GM12874 (cell line): ENCODE results near the gene PRDM16.

Experiments used
- TF ChIP-seq, protein P1 (sequence below): IDR thresholded peaks from 2 replicates; pipeline ENCODE4 v1.5.1; 2011; ENCODE audit warnings: low read depth, mild to moderate bottlenecking, control low read depth, low read length, moderate library complexity; ENCODE audit not compliant: insufficient read depth

Gene PRDM16

DNA sequence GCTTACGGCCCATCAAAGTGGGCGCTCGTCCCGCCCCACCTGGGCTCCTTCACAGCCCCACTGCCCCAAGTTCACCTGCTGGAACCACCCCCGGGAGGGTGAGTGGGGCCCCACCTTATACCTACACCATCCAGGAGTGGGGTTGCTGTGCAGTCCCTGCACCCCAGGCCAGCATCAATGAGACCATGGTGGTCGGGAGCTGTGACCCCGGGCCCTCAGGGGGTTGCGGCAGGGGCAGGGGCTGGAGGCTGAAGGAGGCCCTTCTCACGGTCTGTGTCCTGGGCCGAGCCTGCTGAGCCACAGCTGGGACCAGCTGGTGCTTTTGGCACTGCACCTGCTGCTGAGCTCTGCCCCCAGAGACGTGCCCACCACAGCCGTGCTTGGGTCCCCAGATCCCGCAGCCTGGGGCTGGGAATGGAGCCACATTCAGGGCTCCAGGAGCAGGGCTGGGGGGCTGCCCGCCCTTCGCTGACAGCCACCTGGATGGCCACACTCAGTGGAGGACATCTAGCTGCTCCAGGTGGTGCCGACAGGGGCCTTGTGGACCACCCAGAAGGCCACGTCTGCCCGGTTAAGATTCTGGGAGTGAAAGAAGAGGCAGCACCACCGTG lies 30.3 kb upstream of the PRDM16 start:
- TF ChIP-seq, protein P1, sequence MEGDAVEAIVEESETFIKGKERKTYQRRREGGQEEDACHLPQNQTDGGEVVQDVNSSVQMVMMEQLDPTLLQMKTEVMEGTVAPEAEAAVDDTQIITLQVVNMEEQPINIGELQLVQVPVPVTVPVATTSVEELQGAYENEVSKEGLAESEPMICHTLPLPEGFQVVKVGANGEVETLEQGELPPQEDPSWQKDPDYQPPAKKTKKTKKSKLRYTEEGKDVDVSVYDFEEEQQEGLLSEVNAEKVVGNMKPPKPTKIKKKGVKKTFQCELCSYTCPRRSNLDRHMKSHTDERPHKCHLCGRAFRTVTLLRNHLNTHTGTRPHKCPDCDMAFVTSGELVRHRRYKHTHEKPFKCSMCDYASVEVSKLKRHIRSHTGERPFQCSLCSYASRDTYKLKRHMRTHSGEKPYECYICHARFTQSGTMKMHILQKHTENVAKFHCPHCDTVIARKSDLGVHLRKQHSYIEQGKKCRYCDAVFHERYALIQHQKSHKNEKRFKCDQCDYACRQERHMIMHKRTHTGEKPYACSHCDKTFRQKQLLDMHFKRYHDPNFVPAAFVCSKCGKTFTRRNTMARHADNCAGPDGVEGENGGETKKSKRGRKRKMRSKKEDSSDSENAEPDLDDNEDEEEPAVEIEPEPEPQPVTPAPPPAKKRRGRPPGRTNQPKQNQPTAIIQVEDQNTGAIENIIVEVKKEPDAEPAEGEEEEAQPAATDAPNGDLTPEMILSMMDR = no peak

DNA sequence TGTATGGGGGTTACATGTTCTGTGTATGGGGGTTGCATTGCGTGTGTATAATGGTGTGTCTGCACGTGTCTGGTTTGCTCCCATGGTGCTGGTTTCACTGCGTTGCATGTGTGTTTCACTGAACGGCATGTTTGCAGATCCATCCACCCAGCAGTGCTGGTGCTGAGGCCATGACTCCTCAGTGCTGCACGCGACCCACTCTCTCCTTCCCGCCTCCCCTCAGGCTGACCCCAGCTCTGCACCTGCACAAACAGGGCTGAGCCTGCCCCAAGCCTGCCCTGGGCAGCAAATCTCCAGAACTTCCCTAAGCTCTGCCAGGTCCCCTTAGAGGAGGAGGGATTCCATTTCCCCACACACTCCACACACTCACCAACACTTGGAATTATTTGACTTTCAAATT lies 29.0 kb upstream of the PRDM16 start:
- TF ChIP-seq, protein P1 = no peak

DNA sequence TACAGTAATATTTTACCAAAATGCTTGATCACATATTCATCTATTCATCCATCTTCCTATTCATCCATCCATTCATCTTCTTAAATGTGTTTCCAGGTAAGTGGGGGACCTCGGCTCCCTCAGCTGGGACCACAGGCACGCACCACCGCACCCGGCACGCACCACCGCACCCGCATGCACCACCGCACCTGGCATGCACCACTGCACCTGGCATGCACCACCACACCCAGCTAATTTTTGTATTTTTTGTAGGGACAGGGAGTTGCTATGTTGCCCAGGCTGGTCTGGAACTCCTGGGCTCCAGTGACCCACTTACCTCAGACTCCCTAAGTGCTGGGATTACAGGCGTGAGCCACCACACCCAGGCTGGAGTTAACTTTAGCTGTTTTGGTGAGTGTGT lies 26.5 kb upstream of the PRDM16 start:
- TF ChIP-seq, protein P1 = no peak

GRCh38 chr1:3049164-3049563 lies 19.8 kb upstream of the PRDM16 start:
- TF ChIP-seq, protein P1 = no peak

DNA sequence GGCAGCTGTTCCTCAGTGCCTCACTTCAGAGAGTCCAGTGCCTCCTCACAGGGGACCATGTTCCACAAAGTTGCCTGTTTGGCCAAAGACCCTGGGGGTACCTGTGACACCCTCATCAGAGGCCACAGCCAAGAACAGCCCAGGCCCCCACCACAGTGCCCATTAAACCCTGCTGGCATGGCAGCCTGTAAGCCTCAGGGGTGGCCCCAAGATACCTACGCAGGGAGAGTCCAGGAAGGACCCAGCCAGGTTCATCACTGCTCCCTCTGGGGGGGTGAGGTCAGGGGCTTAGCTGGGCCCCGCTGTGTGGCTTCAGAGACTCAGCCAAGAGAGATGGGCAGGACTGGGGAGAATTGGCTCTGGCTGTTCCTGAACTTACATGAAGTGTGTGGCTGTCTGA lies 19.1 kb upstream of the PRDM16 start:
- TF ChIP-seq, protein P1 = no peak

DNA sequence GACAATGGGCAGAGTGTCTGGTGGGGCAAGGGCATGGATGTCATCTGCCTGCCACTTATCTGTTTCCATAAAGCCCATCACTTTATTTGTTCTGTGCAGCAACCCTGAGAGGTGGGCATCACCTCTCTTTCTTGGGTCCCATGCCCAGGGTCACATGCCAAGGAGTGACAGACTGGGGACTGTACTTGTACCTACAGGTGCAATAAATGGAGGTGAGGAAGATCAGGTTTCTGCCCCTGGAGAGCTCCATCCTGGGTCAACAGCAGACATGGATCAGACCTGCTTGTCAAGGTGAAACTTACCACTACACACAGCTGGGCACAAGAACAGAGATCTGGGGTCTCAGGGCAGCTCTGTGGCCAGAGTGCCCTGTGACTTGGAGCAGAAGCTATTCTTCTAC lies 18.4 kb upstream of the PRDM16 start:
- TF ChIP-seq, protein P1 = no peak

GRCh38 chr1:3051270-3052268 lies 17.4 kb upstream of the PRDM16 start:
- TF ChIP-seq, protein P1 = no peak
